Endothelial cell of hepatic sinusoid (primary cell): ENCODE data around the gene FOXD2.

Experiments
- in situ Hi-C: cut with HindIII; loops from 2 replicates; pipeline ENCODE4 v1.10.0; 2017; ENCODE audit warnings: low sequenced_read_pairs

The FOXD2 gene

GRCh38 chr1:47437447-47438164 is at the start of gene FOXD2:
TSS of gene FOXD2 (plus strand) at chr1:47438044. CDS start at chr1:47438136, 92 bp downstream.
- in situ Hi-C loops, result loop anchor here (25.0 kb wide), 1 partner anchor 275 kb away; no protein-coding TSS in a partner anchor

GRCh38 chr1:47388891-47389238 is 49.0 kb upstream of the FOXD2 start:
- in situ Hi-C loops, result no loop called here

- in situ Hi-C loops, result no loop called here
Observed at GRCh38 chr1:47389731-47390130, 48.1 kb upstream of the FOXD2 start.

- in situ Hi-C loops, result no loop called here
Observed at GRCh38 chr1:47390843-47391242, 47.0 kb upstream of the FOXD2 start.

GRCh38 chr1:47393141-47393540 is 44.7 kb upstream of the FOXD2 start:
- in situ Hi-C loops, result no loop called here

- in situ Hi-C loops, result no loop called here
Observed at GRCh38 chr1:47395433-47395832, 42.4 kb upstream of the FOXD2 start.

GRCh38 chr1:47396671-47397196 is 41.1 kb upstream of the FOXD2 start:
- in situ Hi-C loops, result no loop called here

- in situ Hi-C loops, result no loop called here
Observed at GRCh38 chr1:47399138-47399845, 38.6 kb upstream of the FOXD2 start.

- in situ Hi-C loops, result no loop called here
Observed at GRCh38 chr1:47399846-47400155, 38.0 kb upstream of the FOXD2 start.

GRCh38 chr1:47401761-47402160 is 36.1 kb upstream of the FOXD2 start:
- in situ Hi-C loops, result no loop called here

- in situ Hi-C loops, result no loop called here
Observed at GRCh38 chr1:47402591-47402990, 35.3 kb upstream of the FOXD2 start.

- in situ Hi-C loops, result no loop called here
Observed at GRCh38 chr1:47403321-47403910, 34.4 kb upstream of the FOXD2 start.

- in situ Hi-C loops, result no loop called here
Observed at GRCh38 chr1:47405697-47406096, 32.1 kb upstream of the FOXD2 start.

GRCh38 chr1:47406966-47407365 is 30.9 kb upstream of the FOXD2 start:
- in situ Hi-C loops, result no loop called here

GRCh38 chr1:47407481-47407880 is 30.4 kb upstream of the FOXD2 start:
- in situ Hi-C loops, result no loop called here

- in situ Hi-C loops, result no loop called here
Observed at GRCh38 chr1:47409311-47410067, 28.4 kb upstream of the FOXD2 start.

GRCh38 chr1:47410068-47410455 is 27.8 kb upstream of the FOXD2 start:
- in situ Hi-C loops, result no loop called here

- in situ Hi-C loops, result no loop called here
Observed at GRCh38 chr1:47411436-47411835, 26.4 kb upstream of the FOXD2 start.

GRCh38 chr1:47412437-47412836 is 25.4 kb upstream of the FOXD2 start:
- in situ Hi-C loops, result no loop called here

GRCh38 chr1:47415728-47416318 is 22.0 kb upstream of the FOXD2 start, which contains the start of gene FOXE3:
TSS of gene FOXE3 (plus strand) at chr1:47416285. CDS start at chr1:47416316, 31 bp downstream.
- in situ Hi-C loops, result no loop called here
